Measurements from ENCODE around the gene LTN1. TPM values are rescaled to one million over a fixed set of nuclear protein-coding genes. Genes with fewer than 3 reads are reported as not detected.

Gene LTN1
- polyA plus RNA-seq, 1 experiment, result 6.2 TPM

Other genes with a start within 250 kb of the LTN1 start
- 16.2 and 31.7 TPM in 2 replicates for gene RWDD2B, start 26.5 kb upstream of the LTN1 start, polyA plus RNA-seq (2011; rRNA removed)
- gene USP16, start 31.8 kb upstream of the LTN1 start, polyA plus RNA-seq (2011; rRNA removed), result 10.0 and 21.6 TPM in 2 replicates
- 71.6 and 163 TPM in 2 replicates for gene CCT8, start 80.8 kb upstream of the LTN1 start, polyA plus RNA-seq (2011; rRNA removed)
- 6.1 and 7.3 TPM in 2 replicates for gene MAP3K7CL, start 137.8 kb upstream of the LTN1 start, polyA plus RNA-seq (2011; rRNA removed)